NCI-H146 treated with DMSO at 0.1 percent for 48 hours (cell line): ENCODE measurements around the gene ELOVL6.
"Not testable (repeated sequence)": the region's sequence is repeated elsewhere in the genome, so short reads cannot be mapped to it uniquely, and the experiment has no call there.

Experiments
- DNase-seq: peaks from one replicate; lab custom pipeline; 2025; ENCODE audit not compliant: unreplicated experiment; lab: John Stamatoyannopoulos, UW

The ELOVL6 gene

GRCh38 chr4:110163327-110164069 lies 34.9 kb downstream of the ELOVL6 start:
- no peak for DNase-seq

DNA sequence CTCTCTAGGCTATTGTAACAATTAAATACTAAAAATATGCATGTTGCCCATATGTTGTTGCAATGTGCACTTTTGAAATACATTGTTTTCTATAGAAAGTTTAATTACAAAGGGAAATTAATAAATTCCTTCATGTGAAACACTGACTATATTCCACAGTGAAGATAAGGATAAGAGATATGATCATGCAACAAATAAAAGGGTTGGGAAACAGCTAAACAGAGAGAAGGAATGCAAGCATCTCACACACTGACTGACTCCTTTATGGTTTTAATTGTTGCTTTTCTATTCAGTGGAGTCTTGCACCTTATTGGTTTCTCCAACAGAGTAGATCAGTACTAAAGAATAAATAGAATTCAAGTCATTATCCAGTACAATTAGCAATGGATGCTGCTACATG lies 37.8 kb downstream of the ELOVL6 start:
- no peak for DNase-seq

- no peak for DNase-seq
These were observed 38.9 kb downstream of the ELOVL6 start for GRCh38 chr4:110159541-110159940.

DNA sequence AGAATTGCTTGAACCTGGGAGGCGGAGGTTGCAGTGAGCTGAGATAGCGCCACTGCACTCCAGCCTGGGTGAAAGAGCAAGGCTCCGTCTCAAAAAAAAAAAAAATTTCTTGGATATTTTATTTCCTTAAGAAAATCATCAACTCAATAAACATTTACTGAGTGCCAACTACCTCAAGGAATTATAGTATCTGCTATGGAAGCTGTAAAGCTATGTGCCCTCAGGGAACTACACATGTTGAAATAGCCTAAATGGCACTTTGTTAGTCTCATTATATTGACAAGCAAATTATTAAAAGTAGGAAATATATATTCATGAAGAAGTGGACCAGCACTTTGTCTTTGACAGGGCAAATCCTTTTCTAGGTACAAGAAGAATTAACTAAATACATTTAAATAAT lies 40.8 kb downstream of the ELOVL6 start:
- no peak for DNase-seq

DNA sequence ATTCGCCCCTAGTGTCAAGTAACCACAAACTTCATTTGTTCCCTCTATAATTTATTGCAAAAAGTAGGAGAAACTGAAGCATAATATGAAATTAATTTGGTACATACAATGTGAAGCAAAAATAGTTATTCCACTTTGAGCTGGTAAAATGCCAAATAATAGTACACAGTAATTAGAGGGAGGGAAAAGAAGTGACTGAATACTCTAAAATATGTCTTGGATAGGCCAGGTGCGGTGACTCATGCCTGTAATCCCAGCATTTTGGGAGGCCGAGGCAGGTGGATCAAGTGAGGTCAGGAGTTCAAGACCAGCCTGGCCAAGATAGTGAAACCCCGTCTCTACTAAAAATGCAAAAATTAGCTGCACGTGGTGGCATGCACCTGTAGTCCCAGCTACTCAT lies 41.2 kb downstream of the ELOVL6 start:
- DNase-seq = not testable (repeated sequence)

GRCh38 chr4:110156442-110156841 lies 42.0 kb downstream of the ELOVL6 start:
- no peak for DNase-seq

DNA sequence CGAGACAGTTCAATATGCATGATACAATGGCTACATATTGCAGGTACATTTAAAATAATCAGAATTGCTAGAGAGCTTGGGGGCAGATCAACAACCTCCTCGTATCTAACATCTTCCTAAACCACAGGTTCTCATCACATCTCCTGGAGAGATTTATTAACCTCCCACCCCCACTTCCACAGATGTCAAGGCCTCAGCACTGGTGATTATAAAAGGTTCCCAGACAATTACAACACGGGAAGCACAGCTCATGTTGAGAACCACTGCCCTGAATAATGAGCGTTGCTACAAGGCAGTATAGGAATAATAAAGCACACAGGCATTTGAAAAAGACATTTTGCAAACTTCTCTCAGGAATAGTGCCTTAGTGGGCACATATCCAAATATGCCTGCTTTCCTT lies 42.8 kb downstream of the ELOVL6 start:
- DNase-seq = no peak

DNA sequence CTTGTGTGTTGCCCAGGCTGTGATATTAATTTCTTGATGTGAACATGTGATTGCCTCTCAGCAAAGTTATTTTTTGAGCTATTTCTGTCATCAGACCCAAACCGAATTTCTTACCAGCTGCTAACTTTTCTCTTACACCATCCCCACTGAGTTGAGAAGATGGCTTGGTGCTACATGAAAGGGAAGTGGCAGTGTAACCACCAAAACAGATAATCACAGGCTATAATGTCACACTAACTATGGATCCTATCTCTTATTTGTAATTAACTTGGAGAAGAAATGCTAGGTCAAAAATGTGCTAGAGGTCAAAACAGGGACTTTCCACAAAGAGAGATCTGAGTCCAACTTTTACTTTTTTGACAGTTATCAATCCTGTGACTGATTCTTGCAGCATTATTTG lies 43.8 kb downstream of the ELOVL6 start:
- no peak for DNase-seq

- DNase-seq = no peak
These were observed 46.0 kb downstream of the ELOVL6 start for GRCh38 chr4:110152386-110152785.

GRCh38 chr4:110149089-110149488 lies 49.3 kb downstream of the ELOVL6 start:
- no peak for DNase-seq

DNA sequence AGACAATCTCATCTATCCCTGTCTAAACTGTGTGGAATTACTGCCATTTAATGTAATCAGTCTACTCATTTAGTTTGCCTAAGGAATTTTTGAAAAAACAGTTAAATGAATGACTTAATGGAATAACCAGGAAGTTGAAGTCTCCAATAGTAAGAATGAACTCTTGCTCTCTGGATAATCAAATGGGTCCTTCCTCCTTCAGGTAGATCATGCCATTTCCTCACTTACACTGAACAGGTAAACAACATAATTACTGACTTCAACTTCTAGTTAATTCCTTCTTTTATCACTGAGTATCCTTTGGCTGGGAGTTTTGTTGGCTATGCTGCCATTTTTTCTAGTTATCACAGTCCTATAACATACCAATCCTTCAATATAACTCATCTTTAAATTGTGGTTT lies 56.0 kb downstream of the ELOVL6 start:
- no peak for DNase-seq

DNA sequence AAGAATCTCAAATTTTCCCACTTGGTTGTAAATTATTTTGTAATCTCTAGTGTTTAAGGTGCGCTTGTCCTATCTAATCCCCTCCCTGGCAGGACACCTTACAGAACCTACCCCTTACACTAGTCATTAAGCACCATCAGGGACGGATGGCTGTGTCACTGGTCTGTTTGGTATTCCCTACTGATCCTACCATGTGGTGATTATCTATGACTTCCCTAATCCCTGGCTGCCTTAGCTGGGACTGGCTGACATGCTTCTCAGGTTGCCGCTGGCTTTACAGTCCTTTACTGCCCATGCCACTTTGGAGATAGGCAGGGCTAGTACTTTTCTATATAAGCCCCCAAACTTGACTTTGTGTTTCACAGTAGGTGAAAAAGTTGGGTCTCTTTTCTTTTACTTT lies 58.6 kb downstream of the ELOVL6 start:
- no peak for DNase-seq

GRCh38 chr4:110139111-110139510 lies 59.3 kb downstream of the ELOVL6 start:
- no peak for DNase-seq

DNA sequence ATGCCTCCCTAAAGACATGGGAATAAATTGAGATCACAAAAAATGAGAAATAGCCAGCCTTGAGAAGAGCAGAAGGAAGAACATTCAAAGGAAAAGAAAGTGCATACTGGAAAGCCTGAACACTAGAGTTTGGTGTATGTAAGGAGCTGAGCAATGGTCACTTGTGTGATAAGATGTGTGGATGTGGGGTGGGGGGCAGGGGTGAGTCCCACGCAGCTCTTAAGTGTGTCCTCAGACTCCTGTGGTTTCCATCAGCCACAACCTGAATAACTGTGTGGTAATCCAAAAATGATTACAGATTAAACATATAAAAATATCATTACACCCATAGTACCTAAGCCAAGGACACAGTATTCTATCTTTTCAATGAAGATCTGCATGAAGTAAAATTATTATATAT lies 59.9 kb downstream of the ELOVL6 start:
- DNase-seq = no peak

GRCh38 chr4:110137829-110138228 lies 60.6 kb downstream of the ELOVL6 start:
- DNase-seq = no peak

DNA sequence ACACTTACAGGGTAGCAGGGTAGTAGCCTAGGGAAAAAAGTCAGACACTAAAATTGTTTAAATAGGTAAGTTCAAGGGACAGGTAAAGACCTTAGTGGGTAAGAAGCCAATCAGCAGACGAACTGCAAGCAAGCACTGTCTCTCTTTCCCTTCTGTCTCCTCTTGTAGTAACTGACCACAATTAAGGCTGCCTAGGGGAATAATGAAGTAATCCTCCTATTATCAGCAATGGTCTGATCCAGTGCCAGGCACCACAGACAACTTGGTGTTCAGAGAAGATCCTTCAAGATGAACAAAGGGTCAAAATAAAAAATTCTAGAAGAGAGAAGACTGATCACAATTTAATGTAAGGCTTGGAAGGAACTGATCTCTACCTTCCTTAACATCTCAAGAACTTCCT lies 62.9 kb downstream of the ELOVL6 start:
- no peak for DNase-seq

GRCh38 chr4:110135076-110135475 lies 63.3 kb downstream of the ELOVL6 start:
- DNase-seq = no peak

DNA sequence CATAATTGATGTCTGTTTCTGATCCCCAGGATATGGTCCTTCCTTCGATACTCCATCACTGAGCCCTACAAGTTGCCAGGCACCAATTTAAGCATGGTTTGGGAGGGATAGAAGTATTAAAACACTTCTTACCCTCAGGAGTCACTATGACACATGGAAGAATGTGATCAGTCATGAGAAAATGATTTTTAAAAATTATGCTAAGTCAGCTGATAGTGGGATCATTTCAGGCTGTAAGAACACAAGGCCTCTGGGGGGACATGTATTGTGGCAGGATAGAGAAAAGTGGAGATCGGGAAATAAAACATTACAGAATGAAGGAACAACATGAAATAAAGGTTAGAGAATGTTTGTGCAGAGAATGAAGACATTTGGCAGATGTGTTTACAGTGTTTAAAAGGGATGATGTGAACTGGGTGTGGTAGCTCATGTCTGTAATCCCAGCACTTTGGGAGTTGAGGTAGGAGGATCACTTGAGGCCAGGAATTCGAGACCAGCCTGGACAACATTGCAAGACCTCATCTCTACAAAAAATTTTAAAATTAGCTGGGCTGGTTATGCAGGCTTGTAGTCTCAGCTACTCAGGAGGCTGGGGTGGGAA lies 64.0 kb downstream of the ELOVL6 start:
- DNase-seq = no peak

GRCh38 chr4:110132816-110133719 lies 65.3 kb downstream of the ELOVL6 start:
- DNase-seq = peak; percentile 20

GRCh38 chr4:110131916-110132315 lies 66.5 kb downstream of the ELOVL6 start:
- DNase-seq = no peak

DNA sequence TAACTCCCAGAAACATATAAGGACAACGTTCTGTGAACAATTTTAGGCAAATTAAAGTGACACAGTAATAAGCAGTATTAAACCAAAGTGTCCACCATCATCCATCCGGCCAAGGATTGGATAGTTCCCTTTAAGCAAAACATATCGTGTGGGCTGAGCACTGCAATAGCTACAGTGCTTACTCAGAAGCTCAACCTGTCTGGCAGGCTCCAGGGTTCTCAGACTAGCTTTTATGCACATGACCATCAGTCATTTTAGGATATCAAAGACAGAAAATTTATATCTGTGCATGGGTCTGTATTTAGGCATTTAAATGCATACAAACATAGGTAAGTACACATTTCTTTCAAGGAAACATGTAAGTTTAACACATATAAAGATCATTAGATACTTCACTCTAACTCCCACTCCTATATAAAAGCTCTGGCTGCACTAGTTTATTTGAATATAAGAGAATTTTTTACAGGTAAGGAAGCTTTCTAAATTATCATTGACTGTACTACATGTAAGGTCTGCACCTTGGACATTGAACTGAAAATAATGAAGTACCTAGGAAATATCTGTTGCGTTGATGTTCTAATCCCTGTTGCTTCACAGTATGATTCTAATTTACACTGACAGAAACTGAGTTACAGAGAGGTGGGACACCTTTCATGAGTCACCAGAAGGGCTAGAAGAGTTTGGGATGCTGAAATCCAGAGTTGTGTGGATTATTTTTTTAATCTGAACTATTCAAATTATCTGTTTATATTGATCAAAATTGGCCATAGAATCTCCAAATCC lies 67.6 kb downstream of the ELOVL6 start:
- no peak for DNase-seq
